Measurements from ENCODE around the gene HASPIN. TPM values are rescaled to one million over a fixed set of nuclear protein-coding genes. Genes with fewer than 3 reads are reported as not detected.

The HASPIN gene
- total and polyA plus RNA-seq, 4 donors, result 0.24 to 1.1 (median 0.51) TPM

GRCh38 chr17:3715296-3715695 is 8.4 kb upstream of the HASPIN start:
- no peaks in the 10 kb centered on the region for H3K27me3 ChIP-seq (ENCODE audit: control insufficient read depth in 3 of 3, insufficient read depth in 3 of 3, low read length in 2 of 3)
- no peak for ATAC-seq (ENCODE audit: insufficient read depth, low FRiP score)
- no peak overlapping the region for H3K27ac ChIP-seq (ENCODE audit: low read depth in 1 of 2, low read length in 1 of 2)
- H3K4me3 ChIP-seq, result no peak overlapping the region
- TF ChIP-seq CTCF (IDR thresholded peaks at IDR 0.05; ENCODE audit: control extremely low read depth, extremely low read depth), result no peak
- peaks cover 0 to 3% (median 0%) of the 10 kb centered on the region in 5 donors for H3K4me1 ChIP-seq (ENCODE audit: control insufficient read depth in 5 of 5, insufficient read depth in 5 of 5, low read length in 5 of 5)
- no peak for DNase-seq
- H3K9me3 ChIP-seq (ENCODE audit: control insufficient read depth in 4 of 4, insufficient read depth in 3 of 4, low read length in 3 of 4), result no peaks in the 10 kb centered on the region
- H3K9ac ChIP-seq (ENCODE audit: insufficient read depth in 1 of 2, low read length in 2 of 2), result no peak overlapping the region
- H3K36me3 ChIP-seq (ENCODE audit: control insufficient read depth in 4 of 4, insufficient read depth in 4 of 4, low read length in 4 of 4), result peaks cover 17 to 43% (median 27%) of the 10 kb centered on the region in 4 donors
- WGBS, 2 donors, result 84 to 97% methylated on average over 8 of the region's 8 CpGs

- Histone ChIP-seq H3K36me3 (ENCODE audit: control insufficient read depth in 4 of 4, insufficient read depth in 4 of 4, low read length in 4 of 4) (peaks cover 17 to 45% (median 23%) of the 10 kb centered on the region in 4 donors), H3K27ac (ENCODE audit: low read depth in 1 of 2, low read length in 1 of 2) (no peak overlapping the region), H3K4me3 (no peak overlapping the region), H3K27me3 (ENCODE audit: control insufficient read depth in 3 of 3, insufficient read depth in 3 of 3, low read length in 2 of 3) (no peaks in the 10 kb centered on the region), H3K9me3 (ENCODE audit: control insufficient read depth in 4 of 4, insufficient read depth in 3 of 4, low read length in 3 of 4) (no peaks in the 10 kb centered on the region), H3K4me1 (ENCODE audit: control insufficient read depth in 5 of 5, insufficient read depth in 5 of 5, low read length in 5 of 5) (peaks cover 2 to 10% (median 7%) of the 10 kb centered on the region in 5 donors), H3K9ac (ENCODE audit: insufficient read depth in 1 of 2, low read length in 2 of 2) (no peak overlapping the region)
- DNase-seq (no peak), ATAC-seq (ENCODE audit: insufficient read depth, low FRiP score) (no peak)
- no peak for TF ChIP-seq CTCF (IDR thresholded peaks at IDR 0.05; ENCODE audit: control extremely low read depth, extremely low read depth)
- 65 to 87% methylated on average over 4 of the region's 4 CpGs for WGBS, 2 donors
These were observed 5.5 kb upstream of the HASPIN start for GRCh38 chr17:3718201-3718600.

GRCh38 chr17:3719265-3719664 is 4.4 kb upstream of the HASPIN start:
- Histone ChIP-seq H3K4me1 (ENCODE audit: control insufficient read depth in 5 of 5, insufficient read depth in 5 of 5, low read length in 5 of 5) (peaks cover 3 to 12% (median 7%) of the 10 kb centered on the region in 5 donors), H3K36me3 (ENCODE audit: control insufficient read depth in 4 of 4, insufficient read depth in 4 of 4, low read length in 4 of 4) (peaks cover 20 to 45% (median 23%) of the 10 kb centered on the region in 4 donors)

More at GRCh38 chr17:3719265-3719664, 4.4 kb upstream of the HASPIN start:
- Histone ChIP-seq H3K9ac (ENCODE audit: insufficient read depth in 1 of 2, low read length in 2 of 2) (no peak overlapping the region), H3K4me3 (no peak overlapping the region), H3K27ac (ENCODE audit: low read depth in 1 of 2, low read length in 1 of 2) (no peak overlapping the region), H3K27me3 (ENCODE audit: control insufficient read depth in 3 of 3, insufficient read depth in 3 of 3, low read length in 2 of 3) (no peaks in the 10 kb centered on the region), H3K9me3 (ENCODE audit: control insufficient read depth in 4 of 4, insufficient read depth in 3 of 4, low read length in 3 of 4) (no peaks in the 10 kb centered on the region)
- no peak for ATAC-seq (ENCODE audit: insufficient read depth, low FRiP score)
- TF ChIP-seq CTCF (IDR thresholded peaks at IDR 0.05; ENCODE audit: control extremely low read depth, extremely low read depth), result no peak
- no peak for DNase-seq

All from lung (tissue), 12 donors.